GM19025 (cell line): ENCODE measurements around the gene MTX3.
A peak's percentile ranks its signal among the peaks of the same experiment; 100 is the strongest.

Experiments used
- ATAC-seq: cut with Tn5 transposase; IDR thresholded peaks from one replicate; pipeline ENCODE4 v1.9.1; 2021; ENCODE audit warnings: mild to moderate bottlenecking, low read depth, moderate library complexity; ENCODE audit not compliant: unreplicated experiment

Gene MTX3

GRCh38 chr5:79990598-79991507 lies at the start of gene MTX3:
Gene MTX3 (minus strand): TSS chr5:79991262. CDS start chr5:79991238, 24 bp downstream.
- peak; percentile 87 for ATAC-seq

- no peak for ATAC-seq
These were observed 48.6 kb upstream of the MTX3 start for GRCh38 chr5:80039650-80040049.

- ATAC-seq, result no peak
These were observed 46.3 kb upstream of the MTX3 start for GRCh38 chr5:80037366-80037765.

- no peak for ATAC-seq
These were observed 45.6 kb upstream of the MTX3 start for GRCh38 chr5:80036615-80037014.

GRCh38 chr5:80035839-80036238 lies 44.8 kb upstream of the MTX3 start:
- no peak for ATAC-seq

- ATAC-seq, result no peak
These were observed 44.1 kb upstream of the MTX3 start, which contains the start of gene THBS4 for GRCh38 chr5:80034962-80035821. Gene THBS4 (plus strand): TSS chr5:80035348. CDS start chr5:80035538, 190 bp downstream.

- ATAC-seq, result no peak
These were observed 43.5 kb upstream of the MTX3 start for GRCh38 chr5:80034559-80034958.

- no peak for ATAC-seq
These were observed 42.5 kb upstream of the MTX3 start for GRCh38 chr5:80033513-80033912.

- ATAC-seq, result no peak
These were observed 40.0 kb upstream of the MTX3 start for GRCh38 chr5:80031109-80031508.

GRCh38 chr5:80026841-80027240 lies 35.8 kb upstream of the MTX3 start:
- no peak for ATAC-seq

GRCh38 chr5:80025069-80025468 lies 34.0 kb upstream of the MTX3 start:
- ATAC-seq, result no peak

- no peak for ATAC-seq
These were observed 19.8 kb upstream of the MTX3 start for GRCh38 chr5:80010754-80011392.

GRCh38 chr5:80008995-80009765 lies 18.1 kb upstream of the MTX3 start:
- ATAC-seq, result no peak

GRCh38 chr5:80002677-80003076 lies 11.6 kb upstream of the MTX3 start:
- ATAC-seq, result no peak

GRCh38 chr5:79999722-80000121 lies 8.7 kb upstream of the MTX3 start:
- no peak for ATAC-seq

GRCh38 chr5:79992891-79993657 lies 2.0 kb upstream of the MTX3 start:
- no peak for ATAC-seq

GRCh38 chr5:79990205-79990597 lies 861 bp downstream of the MTX3 start:
- peak; percentile 29 for ATAC-seq

GRCh38 chr5:79986260-79986659 lies 4.8 kb downstream of the MTX3 start:
- ATAC-seq, result no peak

- no peak for ATAC-seq
These were observed 5.8 kb downstream of the MTX3 start for GRCh38 chr5:79985288-79985687.
